Left forelimb (tissue), 1 donor: ENCODE measurements around the gene RBM43.
"Not testable (repeated sequence)": the region's sequence is repeated elsewhere in the genome, so short reads cannot be mapped to it uniquely, and the experiment has no call there.

ENCODE experiments used
- DNase-seq: peaks from one replicate; pipeline ENCODE4 v3.0.0-alpha.2; 2018; ENCODE audit warnings: low spot score

The RBM43 gene

DNA sequence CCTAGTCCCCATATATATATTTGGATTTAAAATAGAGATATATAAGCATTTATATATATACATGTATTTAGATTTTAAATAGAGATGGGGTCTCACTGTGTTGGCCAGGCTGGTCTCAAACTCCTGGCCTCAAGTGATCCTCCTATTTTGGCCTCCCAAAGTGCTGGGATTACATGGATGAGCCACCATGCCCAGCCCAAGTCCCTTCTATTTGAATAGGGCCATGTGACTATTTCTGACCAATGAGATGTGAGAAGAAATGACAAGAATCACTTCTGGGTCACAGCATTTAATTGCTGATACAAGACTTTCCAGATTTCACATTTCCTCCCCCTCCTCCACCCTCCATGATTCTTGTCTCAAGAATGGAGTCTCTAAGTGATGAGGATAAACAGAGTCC is 6.4 kb upstream of the RBM43 start:
- DNase-seq, result no peak

DNA sequence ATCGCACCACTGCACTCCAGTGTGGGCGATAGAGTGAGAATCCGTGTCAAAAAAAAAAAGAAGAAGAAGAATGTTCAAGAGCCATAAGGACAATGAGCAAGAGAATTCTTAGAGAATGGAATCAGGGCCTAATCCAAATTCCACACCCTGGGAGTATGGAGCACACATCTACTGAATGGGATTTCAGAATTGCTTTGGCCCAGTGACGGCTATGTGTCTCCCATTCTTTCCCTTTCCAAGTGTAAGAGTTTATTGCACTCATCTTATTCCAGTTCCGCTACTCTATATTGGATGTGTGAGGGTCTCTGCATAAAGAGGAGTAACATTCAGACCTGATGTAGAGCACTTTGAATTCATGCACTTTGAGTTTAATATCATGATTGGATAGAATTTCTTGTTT is 5.9 kb upstream of the RBM43 start:
- no peak for DNase-seq

DNA sequence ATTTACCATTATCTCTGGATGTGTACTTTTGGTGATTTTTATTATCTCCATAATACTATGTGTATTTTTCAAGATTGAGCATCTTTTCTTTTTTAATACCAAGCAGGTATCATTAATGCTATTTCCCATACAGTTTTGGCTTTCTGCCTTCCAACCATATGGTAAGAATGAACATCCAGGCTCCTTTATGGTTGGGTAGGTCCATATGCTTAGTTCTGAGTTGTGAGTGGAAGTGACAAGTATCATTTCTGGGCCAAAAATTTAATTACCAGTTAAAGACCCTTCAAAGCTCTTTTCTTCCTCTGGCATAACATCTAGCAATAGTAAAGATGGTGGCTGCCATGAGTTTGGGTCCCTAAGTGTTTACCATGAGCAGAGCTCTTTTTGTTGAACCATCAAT is 4.3 kb upstream of the RBM43 start:
- DNase-seq, result no peak

DNA sequence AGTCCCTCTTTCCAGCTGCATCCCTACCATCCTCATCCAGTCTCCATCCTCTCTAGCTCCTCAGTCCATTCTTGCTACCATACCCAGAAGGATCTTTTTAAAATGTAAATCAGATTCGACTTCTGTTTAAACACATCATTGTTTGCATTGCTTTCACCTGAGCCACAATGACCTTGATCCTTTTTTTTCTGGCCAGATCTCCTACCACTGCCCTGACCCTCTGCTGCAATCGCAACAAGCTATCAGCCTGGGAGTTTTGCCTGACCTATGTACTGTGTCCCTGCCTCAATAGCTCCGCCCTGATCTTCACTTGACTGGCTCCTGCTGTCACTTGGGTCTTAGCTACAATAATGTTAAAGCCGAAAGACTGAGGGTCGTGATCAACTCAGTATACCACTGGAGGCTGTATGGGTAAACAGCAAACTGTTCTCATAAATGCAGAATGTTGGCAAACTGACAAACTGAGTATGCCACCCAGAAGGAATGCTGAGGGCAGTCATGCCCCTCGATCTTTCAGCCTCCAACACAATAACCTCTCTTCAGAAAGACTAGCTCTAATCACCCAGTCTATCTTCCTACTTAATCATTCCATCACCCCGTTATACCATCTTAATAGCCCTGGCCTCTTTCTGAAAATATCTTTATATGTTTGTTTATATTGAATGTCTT is 2.6 kb upstream of the RBM43 start:
- DNase-seq, result no peak

DNA sequence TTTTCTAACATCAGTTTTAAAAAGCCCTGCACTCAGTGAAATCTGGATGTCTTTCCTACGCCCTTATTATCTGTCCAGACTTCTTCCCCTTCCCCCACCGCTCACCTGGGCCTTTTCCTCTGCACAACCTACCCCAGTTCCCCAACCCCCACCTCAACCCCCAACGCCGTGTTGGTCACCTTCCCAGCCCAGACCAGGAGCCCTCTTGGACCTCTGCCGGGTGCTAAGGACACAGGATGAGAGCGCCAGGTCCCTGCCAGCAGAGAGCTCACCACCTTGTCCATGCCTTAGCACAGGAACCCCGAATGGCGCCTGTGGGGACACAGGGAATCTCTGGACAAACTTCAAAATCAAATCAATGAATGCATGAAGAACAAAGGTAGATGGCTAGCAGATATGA is 966 bp upstream of the RBM43 start:
- DNase-seq, result no peak

DNA sequence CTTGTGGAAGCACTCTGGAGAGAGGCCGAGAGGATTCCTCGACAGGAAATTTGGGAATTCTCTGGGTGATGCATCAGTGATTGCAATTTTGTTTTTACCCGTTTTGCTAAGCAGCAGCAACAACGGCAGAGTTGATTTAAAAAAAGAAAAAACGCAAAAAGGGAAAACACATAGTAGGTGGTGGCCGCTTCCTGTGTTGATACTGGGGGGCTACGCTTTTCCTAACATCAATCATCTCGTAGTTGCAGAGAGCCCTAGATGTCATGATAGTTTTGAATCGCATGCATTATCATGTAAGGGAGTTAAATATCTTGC is 271 bp upstream of the RBM43 start:
- DNase-seq, result no peak

DNA sequence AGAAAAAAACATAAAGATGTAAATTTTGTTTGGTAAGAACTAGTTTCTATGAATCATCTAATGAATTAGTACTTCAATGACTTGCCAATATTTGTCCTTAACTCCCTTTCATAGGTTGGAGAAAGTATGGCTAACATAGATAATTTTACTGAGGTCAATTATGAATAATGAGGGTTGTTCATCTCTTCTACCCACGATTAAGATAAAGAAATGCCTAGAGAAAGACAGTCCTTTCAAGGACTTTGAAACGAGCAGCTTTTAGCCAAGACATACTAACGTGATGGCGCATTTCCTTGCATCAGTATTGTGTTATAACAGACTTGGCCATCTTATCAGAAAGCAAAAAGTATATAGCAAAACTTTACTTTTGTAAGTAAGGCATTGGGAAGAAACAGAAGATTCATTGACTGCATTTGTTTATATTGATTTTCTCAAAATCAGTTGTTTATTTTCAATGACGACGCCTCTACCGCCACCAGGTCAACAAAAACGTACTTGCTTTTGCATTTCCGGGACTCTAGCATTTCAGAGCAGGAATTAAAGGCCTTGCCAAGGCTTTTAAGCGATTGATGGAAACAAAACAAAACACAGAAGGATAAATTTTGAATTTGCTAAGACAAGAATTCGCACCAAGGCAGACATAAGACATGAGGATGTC is 961 bp downstream of the RBM43 start:
- no peak for DNase-seq

DNA sequence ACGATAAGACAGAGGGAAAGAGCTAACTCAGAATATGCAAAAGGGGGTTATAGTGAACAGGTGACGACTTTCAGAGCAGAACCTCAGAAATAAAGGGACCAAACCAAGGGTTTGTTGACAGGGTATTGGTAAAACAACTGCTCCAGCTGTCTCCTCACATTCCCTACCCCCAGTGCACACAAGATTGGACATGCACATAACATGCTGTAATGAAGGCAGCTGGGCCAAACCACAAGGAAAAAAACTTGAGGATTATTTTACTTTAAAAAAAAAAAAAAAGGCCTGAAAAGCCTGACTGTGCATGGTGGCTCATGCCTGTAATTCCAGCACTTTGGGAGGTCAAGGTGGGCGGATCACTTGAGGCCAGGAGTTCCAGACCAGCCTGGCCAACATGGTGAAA is 3.5 kb downstream of the RBM43 start:
- DNase-seq, result no peak

DNA sequence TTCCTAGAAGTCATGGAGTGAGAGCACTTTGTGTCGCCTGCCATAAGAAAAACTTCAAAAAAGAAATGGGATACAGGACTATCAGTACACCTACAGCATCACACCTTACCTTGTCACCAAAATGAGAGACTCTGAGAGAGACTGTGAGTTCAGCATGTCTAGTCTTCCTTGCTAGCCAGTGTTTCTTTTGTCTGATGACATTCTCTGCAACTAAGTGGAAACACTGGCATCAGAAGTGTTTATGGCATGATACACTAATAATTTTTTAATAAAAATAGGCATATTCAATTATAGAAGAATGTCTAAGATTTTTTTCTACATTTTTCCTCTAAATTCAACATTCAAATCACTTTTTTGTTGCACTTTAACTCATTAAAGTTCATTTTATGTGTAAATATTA is 9.0 kb downstream of the RBM43 start:
- no peak for DNase-seq

DNA sequence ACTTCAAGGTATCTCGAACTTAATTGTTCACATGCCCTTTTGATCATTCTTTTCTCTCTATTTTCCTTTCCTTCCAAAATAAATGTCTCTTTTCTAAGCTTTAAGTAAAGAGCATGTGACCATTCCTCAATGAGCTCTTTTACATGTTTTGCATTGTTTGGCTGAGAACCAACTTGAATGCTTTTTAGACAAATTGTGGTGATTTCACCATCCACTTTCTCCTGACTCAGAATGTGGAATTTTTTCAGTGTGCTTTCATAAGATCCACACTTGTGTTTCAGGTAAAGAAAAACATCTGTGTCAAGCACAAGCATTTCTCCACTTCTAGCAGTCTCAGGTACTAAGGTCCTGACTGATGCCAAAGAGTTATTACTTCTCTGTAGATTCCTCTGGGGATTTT is 10.7 kb downstream of the RBM43 start:
- DNase-seq, result no peak

DNA sequence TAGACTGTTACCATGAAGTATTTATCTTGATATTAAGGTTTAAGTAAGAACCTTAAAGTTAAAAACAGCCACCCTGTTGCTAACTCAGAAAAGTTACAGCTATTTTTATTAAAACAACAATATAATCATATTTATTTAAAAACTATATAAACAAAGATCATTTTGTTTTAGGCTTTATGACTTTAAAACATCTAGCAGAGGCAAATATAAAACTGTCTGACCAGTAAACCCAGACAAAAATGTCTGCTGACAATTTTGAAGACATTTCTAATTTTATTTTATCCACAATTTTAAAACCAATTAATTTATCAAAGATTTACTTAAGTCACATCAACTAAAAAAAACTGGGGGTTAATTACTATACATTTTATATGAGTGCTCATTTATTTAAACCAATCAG is 14.2 kb downstream of the RBM43 start:
- no peak for DNase-seq

DNA sequence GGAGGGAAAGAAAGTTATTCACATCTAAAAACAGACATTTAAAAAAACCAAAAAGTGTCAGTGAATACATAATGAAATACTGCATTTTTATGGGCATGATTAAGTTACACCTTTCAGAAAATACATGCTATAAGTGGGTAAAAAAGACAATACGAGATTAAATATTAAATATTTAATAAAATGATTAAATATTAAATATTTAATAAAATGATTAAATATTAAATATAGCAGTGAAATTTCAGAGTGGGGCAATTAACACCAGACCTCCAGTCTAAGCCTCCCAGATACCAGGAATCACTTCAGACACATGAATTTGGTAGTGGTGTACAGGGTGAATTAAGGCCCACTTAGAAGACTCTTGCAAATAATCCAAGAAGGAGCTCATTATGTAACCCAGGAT is 15.5 kb downstream of the RBM43 start:
- no peak for DNase-seq

DNA sequence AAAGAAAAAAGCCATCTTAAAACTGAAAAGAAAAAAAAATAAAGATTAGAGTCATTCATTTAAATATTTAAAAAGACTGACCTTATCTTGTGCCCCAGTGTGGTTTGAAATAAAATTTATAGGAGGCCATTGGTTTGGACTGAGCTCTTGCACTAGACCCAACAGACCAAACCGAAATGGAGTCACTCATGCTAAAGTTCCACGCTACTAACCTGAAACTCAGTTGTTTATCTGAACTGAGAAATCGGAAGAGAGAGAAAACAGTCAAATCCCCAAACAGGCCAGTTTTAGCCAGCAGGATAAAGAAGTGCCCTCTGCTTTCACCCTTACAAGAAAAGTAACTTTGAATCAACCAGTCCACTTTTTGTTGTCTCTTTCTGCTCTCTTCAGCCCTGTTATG is 18.2 kb downstream of the RBM43 start:
- DNase-seq, result no peak

DNA sequence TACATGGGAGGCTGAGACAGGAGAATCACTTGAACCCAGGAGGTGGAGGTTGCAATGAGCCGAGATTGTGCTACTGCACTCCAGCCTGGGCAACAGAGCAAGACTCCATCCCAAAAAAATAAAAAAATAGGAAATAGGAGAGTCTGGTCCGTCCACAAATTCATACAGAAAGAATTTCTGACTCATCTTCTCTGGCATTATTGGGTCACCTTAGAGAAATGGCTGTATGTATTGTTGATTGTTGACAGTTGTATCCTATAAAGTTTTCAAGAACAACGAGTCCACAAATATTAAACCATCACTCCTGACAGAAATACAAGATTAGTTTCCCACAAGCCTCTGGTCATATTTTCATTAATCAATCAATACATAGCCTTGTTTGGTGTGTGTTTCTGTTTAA is 20.4 kb downstream of the RBM43 start:
- no peak for DNase-seq

DNA sequence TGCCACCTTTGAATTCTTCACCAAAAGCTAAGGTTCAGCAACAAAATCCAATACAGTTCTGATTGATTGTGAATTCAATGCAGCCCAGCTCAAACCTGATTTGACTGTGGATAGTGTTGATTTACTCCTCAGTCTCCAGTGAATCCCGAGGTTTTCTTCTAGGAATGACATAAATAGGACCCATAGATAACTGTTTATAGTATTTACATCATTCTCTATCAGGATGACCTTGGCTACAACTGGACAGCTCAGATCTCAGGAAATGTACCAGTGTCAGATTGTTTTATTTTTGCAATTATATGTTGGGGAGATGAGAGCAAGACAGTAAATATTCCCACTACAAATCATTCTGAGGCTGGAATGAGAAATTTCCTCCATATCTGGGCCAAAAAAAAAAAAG is 21.2 kb downstream of the RBM43 start:
- no peak for DNase-seq

DNA sequence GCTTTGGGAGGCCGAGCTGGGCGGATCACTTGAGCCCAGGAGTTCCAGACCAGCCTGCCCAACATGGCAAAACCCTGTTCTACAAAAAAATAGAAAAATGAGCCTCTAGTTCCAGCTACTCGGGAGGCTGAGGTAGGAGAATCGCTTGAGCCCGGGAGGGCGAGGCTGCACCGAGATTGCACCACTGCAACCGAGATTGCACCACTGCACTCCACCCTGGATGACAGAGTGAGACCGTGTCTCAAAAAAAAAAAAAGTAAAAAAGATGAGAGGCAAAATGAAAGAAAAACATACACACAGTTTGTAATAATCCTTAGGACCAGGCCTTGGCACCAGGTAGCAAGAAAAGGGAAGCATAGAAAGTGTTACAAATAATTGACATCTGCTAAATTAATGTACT is 22.0 kb downstream of the RBM43 start:
- DNase-seq, result no peak

DNA sequence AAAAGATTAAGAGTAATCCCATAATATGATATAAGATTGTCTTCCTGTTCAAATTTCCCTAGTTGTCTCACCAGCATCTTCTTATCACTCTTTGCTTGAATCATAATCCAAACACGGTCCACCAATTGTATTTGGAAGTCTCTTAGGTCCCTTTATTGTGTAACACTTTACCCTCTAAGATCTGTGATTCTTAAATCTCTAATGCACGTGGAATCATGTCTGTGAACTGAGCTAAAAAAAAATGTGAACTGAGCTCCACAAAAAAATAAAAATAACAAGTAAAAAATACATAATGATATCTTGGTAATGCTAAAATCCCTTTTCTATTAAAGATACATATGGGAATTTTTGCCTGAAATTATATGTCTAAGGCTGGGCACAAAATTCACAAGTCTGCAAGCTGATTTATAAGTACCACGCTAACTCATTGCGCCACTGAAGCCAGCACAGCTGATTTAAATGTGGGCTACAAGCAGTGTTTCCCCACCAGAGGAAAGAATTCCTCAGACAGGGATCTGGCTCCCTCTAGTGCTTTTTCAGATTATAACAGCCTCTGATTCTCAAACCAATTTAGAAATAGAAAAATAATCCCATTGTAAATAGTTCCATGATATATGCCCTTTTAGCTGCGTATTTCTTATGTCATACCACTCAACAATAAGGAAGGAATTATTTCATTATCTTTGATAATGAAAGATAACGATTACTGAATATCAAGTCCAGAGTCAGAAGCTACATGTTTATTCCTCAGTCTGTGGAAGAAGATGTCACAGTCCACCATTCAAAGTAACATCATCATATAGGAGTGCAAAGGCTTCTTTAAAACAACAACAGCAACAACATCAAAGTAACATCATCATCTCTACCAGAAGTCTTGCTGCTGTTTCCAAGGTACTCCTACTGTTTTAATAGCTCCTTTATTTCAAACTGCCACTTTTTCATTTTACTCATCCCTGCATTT is 22.9 kb downstream of the RBM43 start:
- DNase-seq, result peak; percentile 68

DNA sequence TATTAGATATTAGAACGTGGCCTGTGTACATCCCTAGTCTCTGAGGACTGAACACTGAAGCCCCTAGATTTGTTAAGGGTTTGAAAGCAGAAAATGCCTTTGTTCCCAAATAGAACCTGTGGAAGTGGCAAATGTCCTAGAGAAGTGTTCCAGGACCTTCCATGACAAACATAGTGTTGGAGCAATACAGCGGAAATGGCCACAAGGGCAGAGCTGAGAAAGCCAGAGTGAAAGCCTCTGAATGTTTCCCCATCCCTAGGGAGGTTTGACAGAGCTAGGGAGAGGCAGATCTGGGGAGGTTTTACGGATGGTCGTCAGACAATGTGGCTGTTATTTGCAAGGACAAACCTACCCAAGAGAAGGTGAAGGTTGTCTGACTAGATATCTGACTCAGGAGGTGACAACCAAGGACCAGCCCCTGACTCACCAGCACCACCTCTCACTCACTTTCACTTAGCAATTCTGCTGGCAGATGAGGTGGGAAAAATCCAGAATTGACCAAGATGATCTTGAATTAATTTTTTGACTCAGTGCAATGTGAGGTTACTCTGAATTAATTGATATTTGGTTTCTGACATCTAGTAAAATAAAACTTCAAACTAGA is 24.1 kb downstream of the RBM43 start:
- DNase-seq, result no peak

DNA sequence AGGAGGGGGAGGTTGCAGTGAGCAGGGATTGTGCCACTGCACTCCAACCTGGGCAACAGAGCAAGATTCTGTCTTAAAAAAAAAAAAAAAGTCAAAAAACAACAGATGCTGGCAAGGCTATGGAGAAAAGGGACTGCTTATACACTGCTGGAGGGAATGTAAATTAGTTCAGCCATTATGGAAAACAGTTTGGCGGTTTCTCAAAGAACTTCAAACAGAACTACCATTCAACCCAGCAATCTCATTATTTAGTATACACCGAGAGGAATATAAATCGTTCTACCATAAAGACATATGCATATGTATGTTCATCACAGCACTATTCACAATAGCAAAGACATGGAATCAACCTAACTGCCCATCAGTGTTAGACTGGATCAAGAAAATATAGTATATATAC is 27.9 kb downstream of the RBM43 start:
- not testable (repeated sequence) for DNase-seq

DNA sequence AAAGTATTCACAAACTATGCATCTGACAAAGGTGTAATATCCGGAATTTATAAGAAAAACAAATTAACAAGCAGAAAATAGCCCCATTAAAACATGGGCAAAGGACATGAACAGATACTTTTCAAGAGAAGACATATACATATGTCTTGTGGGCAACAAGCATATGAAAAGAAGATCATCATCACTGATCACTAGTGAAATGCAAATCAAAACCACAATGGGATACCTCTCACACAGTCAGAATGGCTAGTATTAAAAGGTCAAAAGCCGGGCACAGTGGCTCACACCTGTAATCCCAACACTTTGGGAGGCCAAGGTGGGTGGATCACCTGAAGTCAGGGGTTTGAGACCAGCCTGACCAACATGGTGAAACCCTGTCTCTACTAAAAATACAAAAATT is 28.4 kb downstream of the RBM43 start:
- not testable (repeated sequence) for DNase-seq

DNA sequence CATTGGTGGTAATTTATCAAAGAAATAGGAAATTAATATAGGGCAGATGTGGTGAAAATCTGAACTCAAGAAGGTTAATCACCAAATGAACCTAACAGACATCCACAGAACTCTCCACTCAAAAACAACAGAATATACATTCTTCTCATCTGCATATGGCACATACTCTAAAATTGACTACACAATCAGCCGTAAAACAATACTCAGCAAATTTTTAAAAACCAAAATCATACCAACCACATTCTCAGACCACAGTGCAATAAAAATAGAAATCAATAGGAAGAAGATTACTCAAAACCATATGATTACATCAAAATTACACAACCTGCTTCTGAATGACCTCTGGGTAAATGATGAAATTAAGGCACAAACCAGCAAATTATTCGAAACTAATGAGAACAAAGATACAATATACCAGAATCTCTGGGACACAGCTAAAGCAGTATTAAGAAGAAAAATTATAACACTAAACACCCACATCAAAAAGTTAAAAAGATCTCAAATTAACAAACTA is 31.0 kb downstream of the RBM43 start:
- DNase-seq, result no peak

DNA sequence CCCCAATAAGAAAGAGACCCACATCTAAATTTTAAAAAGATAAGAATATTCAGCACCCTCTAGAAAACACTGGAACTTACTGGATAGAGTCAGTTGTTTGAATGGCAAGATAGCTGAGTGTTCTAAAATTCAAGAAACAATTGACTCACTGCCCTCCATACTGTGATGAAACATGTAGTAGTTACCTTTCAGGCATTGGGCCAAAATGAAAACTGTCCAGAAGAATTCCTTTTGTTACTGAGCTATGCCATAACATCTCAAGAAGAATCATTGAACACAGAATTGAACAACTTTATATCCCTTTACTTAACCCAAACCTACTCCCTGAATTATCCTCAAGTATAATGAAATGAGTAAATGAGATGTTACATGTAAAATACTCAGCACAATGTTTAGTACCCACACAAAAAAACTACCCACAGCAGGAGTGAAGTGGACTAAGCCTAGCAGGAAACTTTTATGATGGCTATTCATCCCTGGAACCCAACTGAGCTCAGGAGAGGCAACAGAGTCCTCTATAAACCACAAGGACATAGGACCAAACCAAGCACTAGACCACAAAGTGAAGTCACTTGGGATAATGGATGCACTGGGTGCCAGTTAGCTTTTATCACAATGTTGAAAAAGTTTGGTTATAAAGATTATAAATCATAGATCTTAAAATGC is 32.7 kb downstream of the RBM43 start:
- DNase-seq, result no peak
